T-helper 2 cell treated with Interferon-gamma antibody and Interleukin-4, amounts not matched to agents 5 μg/mL and 100 μg/mL, for 36 hours (primary cell): ENCODE measurements around the gene TCP10L.

Source experiments
- DNase-seq: peaks from one replicate; pipeline ENCODE4 v3.0.0; 2021; ENCODE audit warnings: low spot score
- H3K27ac Mint-ChIP-seq: one replicate; pipeline ENCODE4 v1.8.0; 2021; ENCODE audit warnings: mild to moderate bottlenecking, mixed read lengths
- H3K27me3 Mint-ChIP-seq: one replicate; pipeline ENCODE4 v1.8.0; 2021; ENCODE audit warnings: low read depth, mixed read lengths
- H3K36me3 Mint-ChIP-seq: one replicate; pipeline ENCODE4 v1.8.0; 2021; ENCODE audit warnings: low read depth, mixed read lengths
- H3K4me1 Mint-ChIP-seq: one replicate; pipeline ENCODE4 v1.8.0; 2021; ENCODE audit warnings: low read depth, mixed read lengths
- H3K4me3 Mint-ChIP-seq: one replicate; pipeline ENCODE4 v1.8.0; 2022; ENCODE audit warnings: mild to moderate bottlenecking, moderate library complexity, mixed read lengths
- H3K9me3 Mint-ChIP-seq: one replicate; pipeline ENCODE4 v1.8.0; 2021; ENCODE audit warnings: mixed read lengths

Gene TCP10L

DNA sequence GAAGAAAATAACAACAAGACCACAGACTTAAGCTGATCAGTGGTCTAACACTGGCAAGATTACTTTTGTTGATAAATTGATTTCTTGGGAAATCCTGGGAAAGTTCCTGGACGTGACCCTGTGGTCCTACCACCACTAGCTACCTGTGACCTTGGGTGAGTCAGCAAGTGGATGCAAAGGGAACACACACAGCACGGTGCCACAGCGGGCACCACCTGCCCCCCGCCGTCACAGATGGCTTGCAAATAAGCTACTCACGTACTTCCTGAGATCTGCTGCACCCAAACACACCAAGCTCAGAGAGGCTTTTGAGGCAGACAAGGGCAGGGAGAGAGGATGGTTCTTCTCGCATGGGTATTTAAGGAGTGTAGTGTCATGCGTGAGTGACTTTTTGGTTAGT lies 14.2 kb upstream of the TCP10L start:
- Mint-ChIP-seq H3K9me3 (no peaks in the 10 kb centered on the region), H3K4me1 (peaks cover 6% of the 10 kb centered on the region), H3K27ac (no peak overlapping the region), H3K36me3 (peaks cover 30% of the 10 kb centered on the region), H3K4me3 (no peak overlapping the region), H3K27me3 (no peaks in the 10 kb centered on the region)
- DNase-seq: no peak

DNA sequence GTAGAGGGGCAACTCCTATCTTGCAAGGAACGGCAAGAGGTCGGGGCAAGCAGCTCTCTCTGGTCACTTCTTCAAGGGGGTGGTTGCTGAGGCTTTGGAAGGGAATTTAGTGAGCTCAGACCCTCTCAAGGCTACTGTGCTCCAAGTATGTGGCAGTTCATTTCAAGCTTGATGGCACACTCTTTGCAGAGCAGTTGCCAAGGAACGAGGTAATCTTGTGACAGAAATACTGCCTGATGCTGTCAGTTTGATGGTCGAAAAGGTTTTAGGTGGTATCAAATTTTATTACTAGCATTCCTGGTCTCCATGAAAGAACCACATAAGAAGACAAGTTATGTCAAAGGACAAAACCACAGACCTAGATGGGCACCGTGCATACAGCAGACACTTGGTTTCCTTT lies 13.8 kb upstream of the TCP10L start:
- no peak for DNase-seq
- H3K4me3 Mint-ChIP-seq: no peak overlapping the region
- H3K9me3 Mint-ChIP-seq: no peaks in the 10 kb centered on the region
- no peaks in the 10 kb centered on the region for H3K27me3 Mint-ChIP-seq
- H3K36me3 Mint-ChIP-seq: peaks cover 26% of the 10 kb centered on the region
- H3K27ac Mint-ChIP-seq: no peak overlapping the region
- H3K4me1 Mint-ChIP-seq: peaks cover 6% of the 10 kb centered on the region

DNA sequence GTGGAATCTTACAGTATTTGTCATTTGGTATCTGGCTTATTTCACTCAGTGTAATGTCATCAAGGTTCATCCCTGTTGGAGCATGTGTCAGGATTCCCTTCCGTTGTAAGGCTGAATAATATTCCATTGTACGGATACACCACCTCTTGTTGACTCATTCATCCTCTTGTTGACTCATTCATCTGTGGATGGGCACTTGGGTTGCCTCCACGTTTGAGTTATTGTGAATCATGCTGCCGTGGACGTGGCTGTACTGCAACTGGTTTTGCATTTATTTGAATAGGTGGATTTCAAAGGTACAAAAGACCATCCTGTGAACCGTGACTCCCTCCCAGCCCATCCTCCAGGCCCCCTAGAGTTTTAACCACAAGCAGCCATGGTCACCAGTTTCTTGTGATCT lies 11.9 kb upstream of the TCP10L start:
- Mint-ChIP-seq H3K27ac (no peak overlapping the region), H3K27me3 (no peaks in the 10 kb centered on the region), H3K36me3 (peaks cover 14% of the 10 kb centered on the region), H3K4me1 (peaks cover 6% of the 10 kb centered on the region), H3K4me3 (no peak overlapping the region), H3K9me3 (no peaks in the 10 kb centered on the region)
- no peak for DNase-seq

DNA sequence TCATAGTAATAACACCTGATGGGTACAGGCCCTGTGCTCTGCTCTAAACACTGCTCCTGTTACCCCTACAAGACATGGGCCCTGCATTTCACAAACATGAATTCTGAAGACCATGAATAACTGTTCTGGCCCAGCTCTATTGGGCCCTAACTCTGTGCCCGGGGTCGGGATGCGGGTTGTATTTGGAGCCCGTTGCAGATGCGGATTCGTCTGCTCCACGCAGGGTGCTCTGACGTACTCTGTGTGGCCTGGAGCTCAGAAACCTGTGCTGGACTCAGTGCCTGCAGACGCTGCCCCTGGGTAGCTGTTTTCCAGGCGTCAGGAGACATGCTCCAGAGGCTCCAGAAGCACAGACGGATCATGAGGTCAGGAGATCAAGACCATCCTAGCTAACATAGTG lies 10.1 kb upstream of the TCP10L start:
- H3K36me3 Mint-ChIP-seq: peaks cover 9% of the 10 kb centered on the region
- no peak overlapping the region for H3K4me3 Mint-ChIP-seq
- H3K4me1 Mint-ChIP-seq: peaks cover 6% of the 10 kb centered on the region
- H3K9me3 Mint-ChIP-seq: no peaks in the 10 kb centered on the region
- no peak overlapping the region for H3K27ac Mint-ChIP-seq
- no peaks in the 10 kb centered on the region for H3K27me3 Mint-ChIP-seq
- DNase-seq: no peak

DNA sequence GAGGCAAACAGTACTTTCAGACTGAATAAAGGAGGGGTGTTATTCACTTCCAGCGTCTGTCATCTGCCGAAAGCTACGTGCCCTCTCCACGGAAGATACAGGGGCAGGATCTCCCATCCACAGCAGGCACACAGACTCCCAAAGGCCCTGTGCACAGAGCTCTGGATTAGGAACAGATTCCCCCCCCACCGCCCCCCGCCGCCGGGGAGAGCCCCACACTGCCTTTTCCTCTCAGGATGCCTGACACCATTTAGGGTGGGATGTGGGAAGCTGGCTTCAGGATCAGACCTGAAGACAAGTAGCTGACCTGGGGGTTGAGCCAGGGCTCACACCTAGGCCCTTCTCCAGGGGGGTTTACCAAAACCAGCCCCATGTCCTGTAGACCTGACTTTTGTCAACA lies 8.4 kb upstream of the TCP10L start:
- Mint-ChIP-seq H3K9me3 (no peaks in the 10 kb centered on the region), H3K4me3 (no peak overlapping the region), H3K4me1 (peaks cover 6% of the 10 kb centered on the region), H3K27me3 (no peaks in the 10 kb centered on the region), H3K27ac (no peak overlapping the region), H3K36me3 (no peaks in the 10 kb centered on the region)
- no peak for DNase-seq

DNA sequence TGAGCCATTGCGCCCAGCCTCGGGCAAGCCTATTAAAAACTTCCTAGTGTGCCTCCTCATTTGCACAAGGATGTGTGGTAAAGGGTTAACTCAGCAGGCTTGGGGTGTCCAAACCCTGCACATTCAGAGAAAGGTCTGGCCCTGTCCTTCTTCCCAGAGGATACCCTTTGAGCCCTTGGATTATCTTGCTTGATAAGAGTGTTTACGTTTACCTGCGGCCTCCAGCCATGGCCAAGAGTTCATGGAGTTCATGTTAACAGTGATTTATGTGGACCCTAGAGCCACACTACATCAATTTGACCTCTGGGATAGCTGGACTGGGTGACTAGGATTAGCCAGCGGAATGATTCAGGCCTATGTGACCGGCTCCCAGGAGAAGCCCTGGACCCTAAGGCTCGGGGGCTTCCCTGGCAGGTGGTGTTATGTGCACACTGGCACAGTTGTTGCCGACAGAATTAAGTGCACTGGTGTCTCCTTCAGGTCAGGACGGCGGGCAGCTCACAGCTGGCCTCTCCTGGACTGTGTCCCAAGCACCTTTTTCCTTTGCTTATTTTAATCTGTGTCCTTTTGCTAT lies 7.7 kb upstream of the TCP10L start:
- DNase-seq: no peak
- H3K9me3 Mint-ChIP-seq: no peaks in the 10 kb centered on the region
- no peaks in the 10 kb centered on the region for H3K36me3 Mint-ChIP-seq
- no peak overlapping the region for H3K4me3 Mint-ChIP-seq
- peaks cover 6% of the 10 kb centered on the region for H3K4me1 Mint-ChIP-seq
- no peaks in the 10 kb centered on the region for H3K27me3 Mint-ChIP-seq
- H3K27ac Mint-ChIP-seq: no peak overlapping the region

DNA sequence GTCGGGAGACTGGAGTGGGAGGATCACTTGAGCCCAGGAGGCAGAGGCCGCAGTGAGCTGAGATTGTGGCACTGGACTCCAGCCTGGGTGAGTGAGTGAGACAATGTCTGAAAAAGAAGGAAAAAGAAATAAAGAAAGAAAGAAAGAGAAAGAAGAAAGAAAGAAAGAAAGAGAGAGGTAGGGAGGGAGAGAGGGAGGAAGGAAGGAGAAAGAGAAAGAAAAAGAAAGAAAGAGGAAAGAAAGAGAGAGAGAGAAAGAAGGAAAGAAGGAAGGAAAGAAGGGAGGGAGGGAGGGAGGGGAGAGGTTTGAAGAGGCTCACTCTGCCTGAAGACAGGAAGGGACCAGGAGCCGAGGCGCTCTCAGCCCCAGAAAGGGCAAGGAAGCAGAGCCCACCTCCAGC lies 4.8 kb upstream of the TCP10L start:
- H3K27me3 Mint-ChIP-seq: no peaks in the 10 kb centered on the region
- H3K9me3 Mint-ChIP-seq: no peaks in the 10 kb centered on the region
- no peaks in the 10 kb centered on the region for H3K36me3 Mint-ChIP-seq
- DNase-seq: no peak
- H3K27ac Mint-ChIP-seq: no peak overlapping the region
- no peaks in the 10 kb centered on the region for H3K4me1 Mint-ChIP-seq
- H3K4me3 Mint-ChIP-seq: no peak overlapping the region

DNA sequence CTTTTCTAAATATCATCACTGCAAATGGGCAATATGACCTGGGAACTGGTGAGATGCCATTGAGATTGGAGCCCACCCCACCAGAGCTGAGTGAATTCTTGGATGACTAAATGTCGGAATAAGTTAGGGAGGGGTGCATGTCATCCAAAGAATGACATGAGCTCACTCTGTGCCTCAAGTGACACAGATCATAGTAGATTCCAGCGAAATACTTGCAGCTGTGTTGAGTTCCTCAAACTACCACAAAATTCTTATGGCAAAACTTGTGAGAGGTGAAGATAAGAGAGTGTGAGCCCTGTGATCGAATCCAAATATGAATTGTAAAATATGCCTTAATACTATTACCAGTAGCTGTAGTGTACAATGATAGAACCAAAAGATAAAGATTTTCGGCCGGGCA lies 2.3 kb upstream of the TCP10L start:
- Mint-ChIP-seq H3K4me3 (no peak overlapping the region), H3K9me3 (no peaks in the 10 kb centered on the region), H3K36me3 (no peaks in the 10 kb centered on the region), H3K27me3 (no peaks in the 10 kb centered on the region), H3K4me1 (no peaks in the 10 kb centered on the region), H3K27ac (no peak overlapping the region)
- no peak for DNase-seq

DNA sequence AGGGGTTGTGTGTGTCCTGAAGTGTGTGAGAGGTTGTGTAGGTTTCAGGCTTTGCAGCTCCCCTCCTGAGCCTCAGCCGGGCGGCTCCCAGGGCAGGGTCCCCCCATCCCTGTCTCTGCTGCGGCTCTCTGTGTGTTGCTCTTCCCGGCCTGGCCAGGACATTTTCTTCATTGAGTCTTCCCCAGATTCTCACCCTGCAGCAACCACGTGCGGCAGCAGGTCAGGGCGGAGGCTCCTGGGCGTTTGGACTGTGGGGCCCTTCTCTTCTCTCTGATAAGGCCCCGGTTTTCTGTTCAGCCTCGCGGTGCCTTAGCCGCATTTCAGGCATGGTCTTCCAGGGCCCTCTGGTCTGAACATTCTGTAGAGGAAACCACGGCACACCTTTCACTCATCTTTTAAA lies 1.8 kb upstream of the TCP10L start:
- Mint-ChIP-seq H3K4me3 (no peak overlapping the region), H3K27me3 (no peaks in the 10 kb centered on the region), H3K9me3 (no peaks in the 10 kb centered on the region), H3K36me3 (no peaks in the 10 kb centered on the region), H3K27ac (no peak overlapping the region), H3K4me1 (no peaks in the 10 kb centered on the region)
- no peak for DNase-seq

DNA sequence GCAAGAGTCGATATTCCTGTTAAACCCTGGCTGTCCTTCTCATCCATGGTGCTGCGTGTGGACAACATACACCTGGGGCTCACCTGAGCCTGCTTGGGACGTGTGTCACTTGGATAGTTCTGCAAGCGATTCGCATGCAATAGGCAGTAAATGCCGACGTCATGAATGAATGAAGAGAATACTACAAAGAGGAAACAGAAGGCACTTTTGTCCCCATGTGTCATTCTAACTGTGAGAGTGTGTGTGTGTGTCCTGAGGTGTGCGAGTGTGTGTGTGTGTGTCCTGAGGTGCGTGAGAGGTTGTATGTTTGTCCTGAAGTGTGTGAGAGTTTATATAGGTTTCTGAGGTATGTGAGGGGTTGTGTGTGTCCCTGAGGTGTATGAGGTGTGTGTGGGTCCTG lies 647 bp upstream of the TCP10L start:
- no peaks in the 10 kb centered on the region for H3K4me1 Mint-ChIP-seq
- no peaks in the 10 kb centered on the region for H3K36me3 Mint-ChIP-seq
- no peak overlapping the region for H3K4me3 Mint-ChIP-seq
- no peaks in the 10 kb centered on the region for H3K9me3 Mint-ChIP-seq
- H3K27me3 Mint-ChIP-seq: no peaks in the 10 kb centered on the region
- no peak for DNase-seq
- no peak overlapping the region for H3K27ac Mint-ChIP-seq

DNA sequence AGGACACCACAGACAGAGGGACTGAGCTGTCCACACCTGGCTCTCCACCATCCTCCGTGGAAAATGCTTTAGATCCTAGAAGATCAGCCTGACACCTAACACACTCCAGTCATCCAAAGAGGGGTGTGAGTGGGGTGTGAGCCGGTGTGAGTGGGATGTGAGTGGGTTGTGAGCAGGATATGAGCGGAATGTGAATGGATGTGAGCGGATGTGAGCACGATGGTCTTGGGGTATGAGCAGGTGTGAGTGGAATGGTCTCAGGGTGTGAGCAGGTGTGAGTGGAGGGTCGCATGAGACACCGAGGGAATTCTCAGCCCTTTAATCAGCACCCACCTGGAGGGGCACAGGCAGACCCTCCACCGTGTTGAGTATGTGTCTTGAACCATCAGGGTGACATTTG lies 851 bp downstream of the TCP10L start:
- no peaks in the 10 kb centered on the region for H3K36me3 Mint-ChIP-seq
- H3K27me3 Mint-ChIP-seq: no peaks in the 10 kb centered on the region
- H3K4me3 Mint-ChIP-seq: no peak overlapping the region
- no peak overlapping the region for H3K27ac Mint-ChIP-seq
- no peak for DNase-seq
- H3K9me3 Mint-ChIP-seq: no peaks in the 10 kb centered on the region
- H3K4me1 Mint-ChIP-seq: no peaks in the 10 kb centered on the region

DNA sequence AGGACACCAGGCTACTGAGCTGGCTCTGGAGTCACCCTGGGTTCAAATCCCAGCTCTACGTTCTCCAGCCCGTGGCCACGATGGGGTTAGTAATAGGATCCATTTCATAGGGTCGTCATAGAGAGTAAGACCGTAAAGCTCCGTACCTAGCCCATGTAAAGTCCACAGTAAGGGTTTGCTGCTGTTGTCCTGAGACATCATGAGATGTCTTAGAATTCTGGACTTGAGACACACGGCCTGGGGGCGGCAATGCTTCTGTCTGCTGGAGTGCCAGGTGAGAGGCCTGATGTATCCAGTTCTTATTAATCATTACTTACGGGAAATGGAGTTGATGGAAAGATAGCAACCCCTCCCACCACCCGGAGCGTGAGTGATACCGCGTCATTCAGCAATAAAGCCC lies 3.6 kb downstream of the TCP10L start:
- H3K9me3 Mint-ChIP-seq: no peaks in the 10 kb centered on the region
- no peaks in the 10 kb centered on the region for H3K36me3 Mint-ChIP-seq
- no peaks in the 10 kb centered on the region for H3K4me1 Mint-ChIP-seq
- no peak for DNase-seq
- no peak overlapping the region for H3K4me3 Mint-ChIP-seq
- H3K27ac Mint-ChIP-seq: no peak overlapping the region
- H3K27me3 Mint-ChIP-seq: no peaks in the 10 kb centered on the region

DNA sequence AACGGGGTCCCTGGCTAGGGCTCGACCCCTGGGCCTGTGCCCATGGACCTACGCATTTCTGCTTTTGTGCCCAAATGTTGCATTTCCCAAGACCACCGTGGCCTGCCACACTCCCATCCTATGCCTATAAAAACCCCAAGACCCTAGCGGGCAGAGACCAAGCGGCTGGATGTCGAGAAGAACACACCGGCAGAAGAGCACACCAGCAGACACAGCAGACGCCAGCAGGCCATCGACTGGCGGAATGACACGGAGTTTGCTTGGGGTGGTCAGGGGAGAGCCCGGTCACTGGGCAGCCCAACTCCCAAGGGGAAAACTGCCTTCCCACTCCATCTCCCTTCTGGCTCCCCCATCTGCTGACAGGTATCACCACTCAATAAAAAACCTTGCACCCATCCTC lies 4.4 kb downstream of the TCP10L start:
- H3K36me3 Mint-ChIP-seq: no peaks in the 10 kb centered on the region
- no peak overlapping the region for H3K27ac Mint-ChIP-seq
- no peaks in the 10 kb centered on the region for H3K27me3 Mint-ChIP-seq
- H3K4me1 Mint-ChIP-seq: no peaks in the 10 kb centered on the region
- H3K9me3 Mint-ChIP-seq: no peaks in the 10 kb centered on the region
- no peak for DNase-seq
- no peak overlapping the region for H3K4me3 Mint-ChIP-seq

DNA sequence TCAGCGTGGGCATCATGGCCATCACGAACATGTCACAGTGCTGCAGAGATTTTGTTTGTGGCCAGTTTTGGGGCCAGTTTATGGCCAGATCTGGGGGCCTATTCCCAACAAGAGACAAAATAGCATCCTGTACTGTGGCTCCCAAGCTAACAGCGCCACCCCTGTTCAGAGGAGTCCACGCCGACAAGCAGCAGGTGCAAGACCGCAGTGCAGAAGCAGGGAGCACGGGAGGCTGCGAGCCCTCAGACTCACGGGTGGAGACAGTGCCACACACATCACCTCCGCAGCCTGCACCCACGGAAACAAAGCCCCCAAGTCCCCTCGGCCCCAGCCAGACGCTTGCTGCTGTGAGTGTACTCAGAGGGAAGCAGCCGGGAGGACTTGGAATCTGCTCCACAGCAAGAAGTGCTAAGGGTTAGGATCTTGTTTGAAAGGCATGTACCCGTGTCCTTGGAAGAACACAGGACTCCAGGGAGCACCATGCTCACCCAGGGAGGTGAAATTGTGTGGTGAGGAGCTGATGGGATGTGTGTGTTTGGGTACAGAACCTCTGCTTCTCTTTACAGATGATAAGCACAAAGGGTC lies 7.1 kb downstream of the TCP10L start:
- H3K36me3 Mint-ChIP-seq: no peaks in the 10 kb centered on the region
- H3K4me3 Mint-ChIP-seq: no peak overlapping the region
- no peaks in the 10 kb centered on the region for H3K9me3 Mint-ChIP-seq
- no peaks in the 10 kb centered on the region for H3K27me3 Mint-ChIP-seq
- DNase-seq: no peak
- no peak overlapping the region for H3K27ac Mint-ChIP-seq
- H3K4me1 Mint-ChIP-seq: no peaks in the 10 kb centered on the region

DNA sequence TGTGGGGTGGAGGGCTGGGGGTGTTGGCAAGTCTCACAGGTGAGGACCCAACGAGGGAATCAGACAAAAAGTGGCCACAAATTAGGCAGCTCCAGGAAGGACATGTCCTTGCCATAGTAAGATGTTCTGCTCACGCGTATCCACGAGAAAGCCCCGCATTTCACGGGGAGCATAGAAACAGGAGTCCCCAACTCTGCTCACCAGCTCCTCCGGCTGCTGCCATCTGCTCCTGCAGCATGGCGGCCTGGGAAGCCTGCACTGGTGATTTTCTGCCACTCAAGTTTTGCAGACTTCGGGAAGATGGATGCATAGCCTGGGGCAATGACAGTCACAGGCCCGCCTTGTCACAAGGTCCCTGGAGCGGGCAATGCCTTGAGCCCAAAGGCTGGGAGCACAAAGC lies 9.3 kb downstream of the TCP10L start:
- Mint-ChIP-seq H3K27me3 (no peaks in the 10 kb centered on the region), H3K36me3 (no peaks in the 10 kb centered on the region), H3K27ac (no peak overlapping the region), H3K4me3 (no peak overlapping the region), H3K9me3 (no peaks in the 10 kb centered on the region), H3K4me1 (peaks cover under 1% of the 10 kb centered on the region)
- DNase-seq: no peak
